ENCODE results near the gene PAIP2B. TPM values are rescaled to one million over a fixed set of nuclear protein-coding genes. Genes with fewer than 3 reads are reported as not detected.

Gene PAIP2B
- total RNA-seq, 3 donors from 2014 or later (not counting 1 experiment from before 2014, with no cell fraction given): 1.9 to 3.4 (median 3.2) TPM

DNA sequence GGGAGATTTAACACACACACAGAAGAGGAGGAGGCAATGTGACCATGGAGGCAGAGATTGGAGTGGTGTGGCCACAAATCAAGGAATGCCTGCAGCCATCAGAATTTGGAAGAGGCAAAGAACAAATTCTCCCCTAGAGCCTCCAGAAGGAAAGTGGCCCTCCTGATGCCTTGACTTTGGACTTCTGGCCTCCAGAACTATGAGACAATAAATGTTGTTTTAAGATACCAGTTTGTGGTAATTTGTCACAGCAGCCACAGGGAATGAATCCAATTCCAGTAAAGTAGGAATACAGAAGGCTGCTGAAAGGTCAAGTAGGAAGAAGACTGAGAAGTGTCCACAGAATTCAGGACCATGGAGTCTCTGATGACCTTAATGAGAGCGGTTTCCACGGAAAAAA, 18.1 kb downstream of the PAIP2B start:
- no peak overlapping the region for H3K4me3 Mint-ChIP-seq
- Histone ChIP-seq H3K36me3 (ENCODE audit: control insufficient read depth, insufficient read depth, low read length) (no peaks in the 10 kb centered on the region), H3K4me3 (ENCODE audit: low read length) (no peak overlapping the region), H3K27me3 (ENCODE audit: control insufficient read depth, insufficient read depth, low read length) (no peaks in the 10 kb centered on the region), H3K9me3 (ENCODE audit: control insufficient read depth, insufficient read depth, low read length) (no peaks in the 10 kb centered on the region), H3K27ac (ENCODE audit: low read length) (no peak overlapping the region), H3K4me1 (ENCODE audit: control insufficient read depth, insufficient read depth, low read length) (no peaks in the 10 kb centered on the region)
- H3K36me3 Mint-ChIP-seq: no peaks in the 10 kb centered on the region
- DNase-seq (no peak), ATAC-seq (no peak)
- H3K9me3 Mint-ChIP-seq: no peaks in the 10 kb centered on the region
- H3K4me1 Mint-ChIP-seq: no peaks in the 10 kb centered on the region
- H3K27me3 Mint-ChIP-seq (ENCODE audit: low read depth in 2 of 2): no peaks in the 10 kb centered on the region
- TF ChIP-seq, protein P1, sequence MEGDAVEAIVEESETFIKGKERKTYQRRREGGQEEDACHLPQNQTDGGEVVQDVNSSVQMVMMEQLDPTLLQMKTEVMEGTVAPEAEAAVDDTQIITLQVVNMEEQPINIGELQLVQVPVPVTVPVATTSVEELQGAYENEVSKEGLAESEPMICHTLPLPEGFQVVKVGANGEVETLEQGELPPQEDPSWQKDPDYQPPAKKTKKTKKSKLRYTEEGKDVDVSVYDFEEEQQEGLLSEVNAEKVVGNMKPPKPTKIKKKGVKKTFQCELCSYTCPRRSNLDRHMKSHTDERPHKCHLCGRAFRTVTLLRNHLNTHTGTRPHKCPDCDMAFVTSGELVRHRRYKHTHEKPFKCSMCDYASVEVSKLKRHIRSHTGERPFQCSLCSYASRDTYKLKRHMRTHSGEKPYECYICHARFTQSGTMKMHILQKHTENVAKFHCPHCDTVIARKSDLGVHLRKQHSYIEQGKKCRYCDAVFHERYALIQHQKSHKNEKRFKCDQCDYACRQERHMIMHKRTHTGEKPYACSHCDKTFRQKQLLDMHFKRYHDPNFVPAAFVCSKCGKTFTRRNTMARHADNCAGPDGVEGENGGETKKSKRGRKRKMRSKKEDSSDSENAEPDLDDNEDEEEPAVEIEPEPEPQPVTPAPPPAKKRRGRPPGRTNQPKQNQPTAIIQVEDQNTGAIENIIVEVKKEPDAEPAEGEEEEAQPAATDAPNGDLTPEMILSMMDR (IDR thresholded peaks at IDR 0.05): no peak
- intact Hi-C loops (cut with micrococcal nuclease): no loop called here
- WGBS (ENCODE audit: insufficient coverage): 39% methylated on average over 2 of the region's 2 CpGs
- no peak overlapping the region for H3K27ac Mint-ChIP-seq

DNA sequence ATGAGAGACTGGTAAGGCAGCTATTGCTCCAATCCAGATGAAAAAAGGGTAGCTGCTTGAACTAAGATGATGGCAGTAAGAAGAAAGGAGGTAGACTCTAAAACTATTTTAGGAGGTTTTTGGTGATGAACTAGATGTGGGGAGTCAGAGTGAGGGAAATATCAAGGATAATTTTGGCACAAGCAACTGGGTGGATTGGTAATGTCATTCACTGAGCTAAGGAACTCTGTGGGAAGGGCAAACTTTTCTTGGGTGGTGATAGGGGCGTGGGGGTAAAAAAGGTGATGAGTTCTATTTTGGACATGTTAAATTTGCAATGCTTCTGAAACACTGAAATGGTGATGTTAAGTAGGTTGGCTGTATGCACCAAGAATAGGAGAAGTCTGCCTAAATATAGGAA, 19.3 kb downstream of the PAIP2B start:
- ATAC-seq: no peak
- Mint-ChIP-seq H3K9me3 (no peaks in the 10 kb centered on the region), H3K4me3 (no peak overlapping the region), H3K27me3 (ENCODE audit: low read depth in 2 of 2) (no peaks in the 10 kb centered on the region), H3K36me3 (no peaks in the 10 kb centered on the region), H3K27ac (no peak overlapping the region), H3K4me1 (no peaks in the 10 kb centered on the region)
- Histone ChIP-seq H3K4me3 (ENCODE audit: low read length) (no peak overlapping the region), H3K4me1 (ENCODE audit: control insufficient read depth, insufficient read depth, low read length) (no peaks in the 10 kb centered on the region), H3K27me3 (ENCODE audit: control insufficient read depth, insufficient read depth, low read length) (no peaks in the 10 kb centered on the region), H3K27ac (ENCODE audit: low read length) (no peak overlapping the region), H3K36me3 (ENCODE audit: control insufficient read depth, insufficient read depth, low read length) (no peaks in the 10 kb centered on the region), H3K9me3 (ENCODE audit: control insufficient read depth, insufficient read depth, low read length) (no peaks in the 10 kb centered on the region)
- 87% methylated on average over 1 of the region's 1 CpG for WGBS (ENCODE audit: insufficient coverage)
- no peak for DNase-seq
- intact Hi-C loops (cut with micrococcal nuclease): no loop called here
- TF ChIP-seq, protein P1 (IDR thresholded peaks at IDR 0.05): no peak

DNA sequence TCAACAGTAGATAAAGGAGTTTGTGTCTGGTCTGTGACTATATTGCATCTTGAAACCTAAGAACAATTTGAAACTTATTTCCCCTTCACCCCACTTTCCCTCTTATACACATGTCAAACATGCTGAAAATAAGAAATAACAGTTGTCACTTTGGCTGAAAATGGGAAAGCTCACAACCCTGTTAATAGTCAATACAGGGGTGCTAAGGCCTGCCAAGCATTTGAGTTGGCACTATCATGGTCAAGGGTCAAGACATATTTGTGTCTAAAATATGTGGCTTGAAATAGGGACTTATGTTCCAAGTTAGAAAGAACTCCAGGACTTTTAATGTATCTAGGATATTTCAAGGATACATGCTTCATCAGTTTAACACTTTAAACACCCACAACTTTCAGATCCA, 20.6 kb downstream of the PAIP2B start:
- Mint-ChIP-seq H3K4me1 (no peaks in the 10 kb centered on the region), H3K36me3 (no peaks in the 10 kb centered on the region), H3K27ac (no peak overlapping the region), H3K27me3 (ENCODE audit: low read depth in 2 of 2) (no peaks in the 10 kb centered on the region), H3K9me3 (no peaks in the 10 kb centered on the region), H3K4me3 (no peak overlapping the region)
- no peaks in the 10 kb centered on the region for H3K27me3 ChIP-seq (ENCODE audit: control insufficient read depth, insufficient read depth, low read length)
- no peak for ATAC-seq
- no peaks in the 10 kb centered on the region for H3K4me1 ChIP-seq (ENCODE audit: control insufficient read depth, insufficient read depth, low read length)
- DNase-seq: no peak
- no peak overlapping the region for H3K4me3 ChIP-seq (ENCODE audit: low read length)
- peaks cover 4% of the 10 kb centered on the region for H3K36me3 ChIP-seq (ENCODE audit: control insufficient read depth, insufficient read depth, low read length)
- intact Hi-C loops (cut with micrococcal nuclease): no loop called here
- TF ChIP-seq, protein P1 (IDR thresholded peaks at IDR 0.05): no peak
- H3K27ac ChIP-seq (ENCODE audit: low read length): no peak overlapping the region
- no peaks in the 10 kb centered on the region for H3K9me3 ChIP-seq (ENCODE audit: control insufficient read depth, insufficient read depth, low read length)

DNA sequence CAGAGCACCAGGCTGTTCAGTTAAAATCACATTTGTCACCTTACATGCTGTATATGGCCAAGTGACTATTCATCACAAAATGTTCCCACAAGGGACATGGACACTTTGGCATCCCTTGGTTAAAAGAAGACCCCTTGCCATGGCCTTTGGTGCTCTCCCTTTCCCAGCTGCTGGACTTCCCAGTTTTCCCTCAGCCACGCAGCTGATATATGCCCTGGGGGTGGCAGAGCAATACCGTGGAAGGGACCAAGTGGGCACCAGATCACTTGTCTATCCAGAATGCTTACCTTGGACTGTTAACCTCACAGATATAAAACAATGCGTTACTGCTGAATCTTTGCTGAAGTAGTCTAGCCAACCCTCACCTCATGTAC, 35.3 kb downstream of the PAIP2B start:
- Mint-ChIP-seq H3K4me3 (no peak overlapping the region), H3K4me1 (no peaks in the 10 kb centered on the region), H3K27me3 (ENCODE audit: low read depth in 2 of 2) (no peaks in the 10 kb centered on the region), H3K27ac (no peak overlapping the region), H3K36me3 (no peaks in the 10 kb centered on the region), H3K9me3 (peaks cover 0 to 4% of the 10 kb centered on the region in 2 donors)
- Histone ChIP-seq H3K27ac (ENCODE audit: low read length) (no peak overlapping the region), H3K36me3 (ENCODE audit: control insufficient read depth, insufficient read depth, low read length) (no peaks in the 10 kb centered on the region), H3K4me3 (ENCODE audit: low read length) (no peak overlapping the region), H3K27me3 (ENCODE audit: control insufficient read depth, insufficient read depth, low read length) (no peaks in the 10 kb centered on the region), H3K9me3 (ENCODE audit: control insufficient read depth, insufficient read depth, low read length) (no peaks in the 10 kb centered on the region), H3K4me1 (ENCODE audit: control insufficient read depth, insufficient read depth, low read length) (no peaks in the 10 kb centered on the region)
- ATAC-seq: no peak
- intact Hi-C loops (cut with micrococcal nuclease): no loop called here
- WGBS (ENCODE audit: insufficient coverage): 84% methylated on average over 3 of the region's 3 CpGs
- DNase-seq: no peak
- TF ChIP-seq, protein P1 (IDR thresholded peaks at IDR 0.05): no peak
